GM23338 (cell line): ENCODE results near the gene EPAS1.

Experiments
- CREB1 ChIP-seq: fragments of 250-450 bp; sonication (Bioruptor Pico); IDR thresholded peaks from 2 replicates; pipeline ENCODE4 v1.5.0; 2020; ENCODE audit warnings: low read depth, mild to moderate bottlenecking, moderate library complexity
- CTCF ChIP-seq, 2 experiments: fragments of 200-600 bp in 1 of 2; sonication (generic) in 1 of 2; conservative IDR thresholded peaks; 2 replicates each; pipeline versions ENCODE4 v1.5.1 to v1.6.1; 2016 to 2017; ENCODE audit warnings: antibody characterized with exemption in 2 of 2, low read depth in 2 of 2, mild to moderate bottlenecking in 2 of 2, moderate library complexity in 1 of 2
- EZH2 ChIP-seq: fragments of 200-600 bp; sonication (generic); IDR thresholded peaks from one replicate; pipeline ENCODE4 v1.8.0; 2017; ENCODE audit warnings: antibody characterized with exemption, mild to moderate bottlenecking, low read depth; ENCODE audit not compliant: unreplicated experiment
- EZH2phosphoT487 ChIP-seq: fragments of 200-600 bp; sonication (generic); IDR thresholded peaks from one replicate; pipeline ENCODE4 v1.8.1; 2018; ENCODE audit warnings: antibody characterized with exemption; ENCODE audit not compliant: unreplicated experiment
- JUNB ChIP-seq: IDR thresholded peaks from one replicate; pipeline ENCODE4 v1.6.1; 2016; ENCODE audit warnings: antibody characterized with exemption; ENCODE audit not compliant: unreplicated experiment
- NANOG ChIP-seq: IDR thresholded peaks from 2 replicates; pipeline ENCODE4 v1.6.1; 2016; ENCODE audit warnings: antibody characterized with exemption, borderline replicate concordance
- POLR2AphosphoS5 ChIP-seq: IDR thresholded peaks from 2 replicates; pipeline ENCODE4 v1.6.1; 2016; ENCODE audit warnings: antibody characterized with exemption, low read depth
- REST ChIP-seq: IDR thresholded peaks from one replicate; pipeline ENCODE4 v1.6.1; 2018; ENCODE audit warnings: antibody characterized with exemption; ENCODE audit not compliant: unreplicated experiment
- ZNF114 ChIP-seq: fragments of 250-450 bp; sonication (Bioruptor Pico); IDR thresholded peaks from 2 replicates; pipeline ENCODE4 v1.5.0; 2020; ENCODE audit warnings: mild to moderate bottlenecking, moderate library complexity
- ZNF331 ChIP-seq: fragments of 250-450 bp; sonication (Bioruptor Pico); IDR thresholded peaks from 2 replicates; pipeline ENCODE4 v1.5.0; 2020; ENCODE audit warnings: low read depth, mild to moderate bottlenecking, moderate library complexity

- TF ChIP-seq EZH2 = no peak
- no peak for TF ChIP-seq CTCF (conservative IDR thresholded peaks at IDR 0.05; ENCODE audit: low read depth in 2 of 2)
- no peak for TF ChIP-seq EZH2phosphoT487
- no peak for TF ChIP-seq ZNF114
- no peak for TF ChIP-seq CREB1 (CRISPR knock-in tag)
- no peak for TF ChIP-seq POLR2AphosphoS5
- no peak for TF ChIP-seq NANOG
- TF ChIP-seq REST = no peak
- no peak for TF ChIP-seq ZNF331 (CRISPR knock-in tag)
- no peak for TF ChIP-seq JUNB
Observed at GRCh38 chr2:46409756-46410155, 112.5 kb downstream of the EPAS1 start.
